Measurements from ENCODE around the gene YIPF7. TPM values are rescaled to one million over a fixed set of nuclear protein-coding genes. Genes with fewer than 3 reads are reported as not detected.

The YIPF7 gene
- total RNA-seq (2014; rRNA removed; shearing (Covaris generic)) = not detected in 2 replicates
- not detected in 2 replicates for polyA plus RNA-seq (2014; cell fraction: nucleus; rRNA removed)

GRCh38 chr4:44651425-44651824 lies at the start of gene YIPF7:
Gene YIPF7 (minus strand): TSS chr4:44651625. CDS start chr4:44650100, 1,525 bp downstream.
- DNase-seq (ENCODE audit: extremely low read depth, low read depth) = no peak

DNA sequence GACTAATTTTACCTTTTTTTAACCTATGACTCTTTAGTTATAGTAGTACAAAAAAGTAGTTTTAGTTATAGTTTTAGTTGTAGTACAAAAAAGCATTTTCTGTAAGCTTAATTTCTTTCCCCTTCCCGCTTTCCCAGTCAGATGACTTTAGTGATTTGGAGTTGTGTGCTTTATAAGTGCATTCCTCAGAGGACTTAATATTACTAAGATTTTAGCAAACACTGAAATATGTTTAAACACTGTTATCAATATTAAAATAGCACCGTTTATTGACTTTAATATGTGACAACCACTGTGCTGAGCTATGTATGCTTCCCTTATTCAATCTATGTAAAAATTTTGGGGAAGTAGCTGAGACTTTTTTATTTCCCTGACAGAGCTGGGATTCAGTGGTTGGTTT lies 49.6 kb upstream of the YIPF7 start:
- DNase-seq (ENCODE audit: extremely low read depth, low read depth) = no peak

GRCh38 chr4:44700427-44700826 lies 49.0 kb upstream of the YIPF7 start:
- no peak for DNase-seq (ENCODE audit: extremely low read depth, low read depth)

- no peak for DNase-seq (ENCODE audit: extremely low read depth, low read depth)
Observed at GRCh38 chr4:44684648-44685047, 33.2 kb upstream of the YIPF7 start.

GRCh38 chr4:44679060-44679459 lies 27.6 kb upstream of the YIPF7 start:
- DNase-seq (ENCODE audit: extremely low read depth, low read depth) = no peak

DNA sequence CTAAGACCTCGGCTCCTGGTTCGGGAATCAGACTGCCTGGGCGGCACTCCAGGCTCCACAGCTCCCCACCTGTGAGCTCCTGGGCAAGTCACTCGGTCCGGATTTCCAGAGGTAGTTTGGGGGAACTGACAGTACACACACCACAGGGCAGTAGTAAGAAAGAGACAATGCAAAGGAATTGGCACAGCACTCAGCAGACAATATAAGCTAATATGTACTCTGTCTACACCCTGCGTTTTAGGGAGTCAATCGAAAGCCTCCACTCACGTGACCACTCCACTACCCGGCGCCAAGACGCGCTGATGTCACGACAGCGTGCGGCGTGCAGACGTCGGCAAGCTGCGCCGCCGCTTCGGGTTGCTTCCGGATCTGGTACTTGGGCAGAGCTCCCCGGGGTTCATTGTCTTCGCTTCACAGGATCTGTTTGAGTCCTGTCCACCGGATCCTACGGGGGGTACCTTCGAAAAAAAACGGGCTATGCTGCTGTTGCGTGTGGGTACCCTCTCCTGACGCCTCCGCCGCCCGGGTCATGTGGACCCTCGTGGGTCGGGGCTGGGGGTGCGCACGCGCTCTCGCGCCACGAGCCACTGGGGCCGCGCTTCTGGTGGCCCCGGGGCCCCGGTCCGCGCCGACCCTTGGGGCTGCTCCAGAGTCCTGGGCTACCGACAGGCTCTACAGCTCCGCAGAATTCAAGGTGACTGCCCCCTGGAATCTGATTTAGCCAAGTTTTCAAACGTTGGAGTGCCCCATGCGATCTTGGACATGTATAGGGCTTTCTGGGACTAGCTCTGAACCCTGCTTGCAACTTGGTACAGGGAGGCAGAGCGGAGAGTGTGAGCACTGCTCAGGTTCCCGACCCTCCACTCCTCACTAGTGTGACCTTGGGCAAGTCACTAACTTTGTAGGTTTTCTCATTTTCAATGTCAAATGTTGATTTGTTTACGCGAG lies 26.9 kb upstream of the YIPF7 start, which contains the start of gene GUF1:
Gene GUF1 (plus strand): TSS at position 327 of the 948 bp plus-strand sequence. CDS start 203 bp downstream, at position 530.
- DNase-seq (ENCODE audit: extremely low read depth, low read depth) = peak; percentile 81

- no peak for DNase-seq (ENCODE audit: extremely low read depth, low read depth)
Observed at GRCh38 chr4:44675366-44675765, 23.9 kb upstream of the YIPF7 start.

DNA sequence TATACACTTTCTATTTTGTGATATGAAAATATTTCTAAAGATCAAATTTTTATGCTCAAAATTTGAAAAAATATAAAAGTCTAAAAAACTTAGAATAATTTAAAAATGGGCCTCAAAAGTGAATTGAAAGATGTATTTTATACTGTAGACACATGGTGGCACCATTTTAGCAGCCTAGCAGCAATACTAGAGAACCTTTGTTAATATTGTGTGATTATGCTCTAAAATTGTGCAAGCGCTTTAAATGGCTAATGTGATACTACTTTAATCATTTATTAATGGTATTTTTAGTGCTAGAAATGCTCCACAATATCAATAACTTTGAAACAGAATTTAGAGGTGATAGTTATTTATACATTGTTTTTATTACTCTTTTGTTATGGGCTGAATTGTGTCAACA lies 23.0 kb upstream of the YIPF7 start:
- DNase-seq (ENCODE audit: extremely low read depth, low read depth) = no peak

DNA sequence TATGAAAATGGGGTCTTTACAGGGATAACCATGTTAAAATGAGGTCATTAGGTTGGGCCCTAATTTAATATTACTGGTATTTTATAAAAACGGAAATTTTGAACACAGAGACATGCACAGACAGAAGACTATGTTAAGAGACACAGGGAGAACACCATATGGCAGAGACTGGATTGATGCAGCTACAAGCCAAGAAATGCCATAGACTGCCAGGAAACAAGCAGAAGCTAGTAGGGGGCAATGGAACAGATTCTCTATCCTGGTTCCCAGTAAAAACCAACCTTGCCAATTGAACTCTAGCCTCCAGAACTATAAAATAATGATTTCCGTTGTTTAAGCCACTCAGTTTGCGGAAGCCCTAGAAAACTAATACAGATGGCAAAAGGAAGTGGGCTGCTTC lies 20.2 kb upstream of the YIPF7 start:
- no peak for DNase-seq (ENCODE audit: extremely low read depth, low read depth)

DNA sequence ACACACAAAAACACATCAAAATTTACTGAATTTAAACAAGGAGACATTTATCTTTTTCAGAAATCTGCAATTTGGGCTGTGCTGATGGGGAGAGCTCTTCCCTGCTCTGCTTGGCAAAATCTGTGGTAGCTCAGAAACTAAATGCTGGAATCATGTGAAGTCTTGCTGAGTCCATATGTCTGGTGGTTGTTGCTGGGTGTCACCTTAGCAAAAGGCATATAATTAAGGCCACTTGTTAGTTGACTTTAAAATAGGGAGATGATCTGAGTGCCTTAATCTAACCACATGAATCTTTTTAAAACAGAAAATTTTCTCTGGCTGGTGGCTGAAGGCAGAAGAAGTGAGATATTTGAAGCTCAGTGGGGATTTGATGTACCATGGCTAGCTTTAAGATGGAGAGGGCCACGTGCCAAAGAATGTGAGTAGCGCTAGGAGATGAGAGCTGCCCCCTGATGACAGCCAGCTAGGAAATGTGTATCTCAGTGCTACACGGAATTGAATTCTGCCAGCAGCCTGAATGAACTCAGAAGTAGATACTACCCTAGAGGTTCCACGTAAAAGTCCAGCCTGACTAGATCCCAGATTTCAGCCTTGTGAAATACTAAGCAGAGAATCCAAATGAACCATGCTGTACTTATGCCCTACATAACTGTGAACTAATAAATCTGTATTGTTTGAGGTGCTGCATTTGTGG lies 19.2 kb upstream of the YIPF7 start:
- DNase-seq (ENCODE audit: extremely low read depth, low read depth) = no peak

GRCh38 chr4:44668526-44668925 lies 17.1 kb upstream of the YIPF7 start:
- no peak for DNase-seq (ENCODE audit: extremely low read depth, low read depth)

DNA sequence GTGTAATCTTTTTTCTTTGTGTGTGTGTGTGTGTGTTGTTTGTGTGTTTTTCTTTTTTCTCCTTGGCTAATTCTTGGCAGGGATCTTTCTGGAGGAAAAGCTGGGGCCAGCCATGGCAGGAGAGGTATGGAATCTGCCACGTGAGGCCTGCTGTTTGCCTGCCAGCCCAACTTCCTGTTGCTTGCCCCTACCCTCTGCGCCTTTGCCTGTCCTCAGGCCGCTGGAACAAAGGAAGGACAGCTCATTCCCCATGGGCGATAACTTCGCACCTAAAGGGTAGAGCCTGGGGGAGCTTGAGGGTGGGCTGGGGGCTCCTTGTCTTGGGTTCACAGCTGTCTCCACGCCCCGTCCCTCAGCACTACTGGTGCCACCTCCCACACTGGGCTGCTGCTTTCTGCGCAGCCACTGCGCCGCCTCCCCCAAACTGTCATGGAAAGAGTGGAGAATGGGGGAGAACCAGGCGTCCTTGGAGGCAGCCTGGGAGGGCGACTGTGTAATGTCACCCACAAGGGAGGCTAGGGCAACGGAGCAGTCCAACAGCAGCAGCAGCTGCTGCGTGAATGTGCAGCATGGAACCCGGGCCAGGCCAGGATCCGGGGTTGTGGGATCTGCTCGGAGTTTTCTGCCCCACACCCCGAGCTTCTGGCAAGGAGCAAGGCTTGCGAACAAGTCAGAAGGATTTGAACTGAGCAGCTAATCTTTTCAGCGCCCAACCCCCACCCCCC lies 12.3 kb upstream of the YIPF7 start:
- no peak for DNase-seq (ENCODE audit: extremely low read depth, low read depth)

GRCh38 chr4:44662623-44663005 lies 11.2 kb upstream of the YIPF7 start:
- DNase-seq (ENCODE audit: extremely low read depth, low read depth) = no peak

DNA sequence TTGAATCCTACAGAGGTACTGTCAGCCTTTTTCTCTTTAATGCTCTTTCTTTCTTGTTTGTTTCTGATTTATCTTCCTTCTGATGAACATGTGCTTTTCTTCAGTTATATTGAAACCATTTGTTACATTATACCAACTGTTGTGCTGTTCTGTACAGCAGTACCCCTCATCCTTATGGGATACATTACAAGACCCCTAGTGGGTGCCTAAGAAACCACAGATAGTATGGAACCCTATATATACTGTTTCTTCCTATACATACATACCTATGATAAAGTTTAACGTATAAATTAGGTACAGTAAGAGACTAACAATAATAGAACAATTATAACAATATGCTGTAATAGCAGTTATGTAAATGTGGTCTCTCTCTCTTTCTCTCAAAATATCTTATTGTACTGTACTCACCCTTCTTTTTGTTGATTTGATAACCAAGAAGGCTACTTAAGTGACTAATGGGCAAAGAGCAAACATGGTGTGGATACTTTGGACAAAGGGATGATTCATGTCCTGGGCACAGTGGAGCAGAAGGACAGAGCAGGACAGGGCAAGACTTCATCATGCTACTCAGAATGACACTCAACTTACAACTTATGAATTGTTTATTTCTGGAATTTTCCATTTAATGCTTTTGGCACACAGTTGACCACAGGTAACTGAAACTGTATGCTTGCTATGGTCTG lies 10.7 kb upstream of the YIPF7 start:
- DNase-seq (ENCODE audit: extremely low read depth, low read depth) = no peak

GRCh38 chr4:44660396-44660795 lies 9.0 kb upstream of the YIPF7 start:
- DNase-seq (ENCODE audit: extremely low read depth, low read depth) = no peak

DNA sequence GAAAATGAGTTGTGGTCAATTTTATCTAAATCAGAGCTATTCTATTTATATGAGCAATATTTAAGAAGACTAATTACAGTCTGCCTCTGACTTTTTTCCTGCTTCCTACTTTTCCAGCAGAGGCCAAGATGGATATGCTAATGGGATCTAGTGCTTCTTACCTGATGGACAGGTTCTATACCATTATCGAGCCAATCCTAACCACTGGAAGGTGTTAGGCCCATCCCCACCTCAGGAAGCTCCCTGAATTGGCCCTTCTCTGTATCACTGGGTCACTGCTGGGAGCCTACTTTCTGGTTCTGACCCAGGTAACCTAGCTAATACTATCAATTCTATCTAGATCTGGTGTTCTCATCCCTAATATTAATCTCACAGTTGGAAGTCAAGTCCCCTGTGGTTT lies 577 bp upstream of the YIPF7 start:
- no peak for DNase-seq (ENCODE audit: extremely low read depth, low read depth)

GRCh38 chr4:44646151-44646550 lies 5.3 kb downstream of the YIPF7 start:
- no peak for DNase-seq (ENCODE audit: extremely low read depth, low read depth)

- DNase-seq (ENCODE audit: extremely low read depth, low read depth) = no peak
Observed at GRCh38 chr4:44638091-44638490, 13.3 kb downstream of the YIPF7 start.

DNA sequence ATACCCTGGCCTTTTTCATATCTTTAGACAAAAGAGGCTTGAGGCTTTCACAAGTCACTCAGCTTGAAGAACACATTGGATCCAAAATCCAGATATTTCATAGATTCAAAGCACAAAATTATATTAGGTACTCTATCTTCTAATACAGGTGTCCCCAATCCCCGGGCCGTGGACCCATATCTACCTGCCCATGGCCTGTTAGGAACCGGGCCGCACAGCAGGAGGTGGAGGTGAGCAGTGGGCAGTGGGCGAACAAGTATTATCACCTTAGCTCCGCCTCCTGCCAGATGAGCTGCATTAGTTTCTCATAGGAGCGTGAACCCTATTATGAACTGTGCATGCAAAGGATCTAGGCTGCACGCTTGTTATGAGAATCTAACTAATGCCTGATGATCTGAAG lies 18.7 kb downstream of the YIPF7 start:
- no peak for DNase-seq (ENCODE audit: extremely low read depth, low read depth)

DNA sequence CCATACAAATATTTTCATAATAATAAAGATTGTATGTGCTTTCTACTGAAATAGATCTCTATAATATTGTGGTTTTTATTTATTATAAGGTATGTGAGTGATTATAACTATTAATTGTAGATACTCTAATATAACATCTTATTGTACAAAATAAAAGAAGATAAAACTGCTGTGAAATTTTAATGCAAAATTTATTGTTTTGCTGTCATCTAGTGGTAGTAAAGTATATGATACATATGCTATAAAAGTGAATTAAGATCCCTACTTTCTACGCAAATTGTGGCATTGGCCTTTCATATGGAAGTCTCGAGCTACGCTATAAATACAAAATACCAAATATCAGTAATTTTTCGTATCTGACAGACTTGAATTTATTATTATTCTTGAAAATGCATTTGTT lies 19.3 kb downstream of the YIPF7 start:
- DNase-seq (ENCODE audit: extremely low read depth, low read depth) = no peak
